MV-4-11 (cell line): ENCODE results near the gene DDX47.
"Not testable (repeated sequence)": the region's sequence is repeated elsewhere in the genome, so short reads cannot be mapped to it uniquely, and the experiment has no call there.

Source experiments
- DNase-seq: peaks from one replicate; lab custom pipeline; 2025; lab: John Stamatoyannopoulos, UW

The DDX47 gene

GRCh38 chr12:12820376-12820775, 7.2 kb downstream of the DDX47 start:
- not testable (repeated sequence) for DNase-seq

- DNase-seq = no peak
Observed at GRCh38 chr12:12821975-12822374, 8.8 kb downstream of the DDX47 start.

DNA sequence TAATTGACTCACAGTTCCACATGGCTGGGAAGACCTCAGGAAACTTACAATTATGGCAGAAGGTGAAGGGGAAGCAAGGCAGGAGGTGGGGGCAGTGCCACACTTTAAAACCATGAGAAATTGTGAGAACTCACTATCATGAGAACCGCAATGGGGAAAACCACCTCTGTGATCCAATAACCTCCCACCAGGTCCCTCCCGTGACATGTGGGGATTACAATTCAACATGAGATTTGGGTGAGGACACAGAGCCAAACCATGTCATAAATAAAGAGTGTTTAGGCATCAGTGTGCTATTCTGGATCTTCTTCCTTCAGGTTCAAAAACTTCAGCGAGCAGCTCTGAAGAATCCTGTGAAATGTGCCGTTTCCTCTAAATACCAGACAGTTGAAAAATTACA, 9.7 kb downstream of the DDX47 start:
- no peak for DNase-seq

GRCh38 chr12:12823300-12823699, 10.2 kb downstream of the DDX47 start:
- DNase-seq = no peak

DNA sequence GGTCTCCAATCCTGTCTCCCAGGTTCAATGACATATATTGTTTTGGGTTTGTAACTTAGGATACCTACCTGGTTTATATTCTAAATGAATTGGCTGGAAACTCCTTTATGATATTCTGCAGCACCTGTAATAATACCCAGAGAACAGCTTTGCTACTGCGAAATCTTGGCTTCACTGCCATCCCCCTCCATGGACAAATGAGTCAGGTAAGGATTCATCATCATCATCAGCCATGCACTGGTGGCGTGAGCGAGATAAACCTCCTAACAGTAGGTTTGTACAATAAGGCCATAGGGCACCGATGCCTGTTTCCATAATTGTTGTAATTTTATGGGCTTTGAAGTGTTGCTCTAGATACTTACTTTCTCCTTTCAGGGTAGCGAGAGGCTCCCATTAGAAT, 10.7 kb downstream of the DDX47 start:
- no peak for DNase-seq

DNA sequence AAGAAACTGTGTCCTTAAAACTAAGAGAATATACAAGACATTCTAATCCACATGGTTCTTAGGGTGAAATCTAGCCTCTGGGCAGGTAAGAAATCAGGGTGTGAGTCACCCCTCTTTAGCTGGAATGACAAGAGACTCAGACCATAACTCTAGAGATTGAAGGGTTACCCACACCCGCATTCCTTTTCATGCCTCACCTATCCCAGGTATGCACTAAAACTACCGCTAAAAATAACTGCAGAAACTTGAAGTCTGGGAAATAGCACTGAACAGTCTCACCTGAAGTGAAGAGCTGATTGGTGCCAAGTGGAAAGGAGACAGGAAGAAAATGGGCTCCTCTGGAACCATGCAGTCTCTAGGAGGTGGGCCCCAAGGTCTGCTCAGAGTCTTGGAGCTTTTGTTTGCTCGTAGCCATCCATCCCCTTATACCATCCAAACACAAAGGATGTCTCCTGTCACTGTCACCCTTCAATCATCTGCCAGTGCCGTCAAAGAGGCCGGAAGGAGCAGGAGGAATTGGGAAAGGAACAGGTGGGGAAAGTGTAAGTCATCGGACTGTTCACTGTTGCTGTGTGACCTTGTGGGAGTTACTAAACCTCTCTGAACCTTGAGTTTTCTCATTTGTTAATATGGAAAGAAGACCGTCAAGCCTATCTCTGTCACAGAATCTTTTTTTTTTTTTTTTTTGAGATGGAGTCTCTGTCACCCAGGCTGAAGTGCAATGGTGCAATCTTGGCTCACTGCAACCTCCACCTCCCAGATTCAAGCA, 22.4 kb downstream of the DDX47 start:
- DNase-seq = no peak

DNA sequence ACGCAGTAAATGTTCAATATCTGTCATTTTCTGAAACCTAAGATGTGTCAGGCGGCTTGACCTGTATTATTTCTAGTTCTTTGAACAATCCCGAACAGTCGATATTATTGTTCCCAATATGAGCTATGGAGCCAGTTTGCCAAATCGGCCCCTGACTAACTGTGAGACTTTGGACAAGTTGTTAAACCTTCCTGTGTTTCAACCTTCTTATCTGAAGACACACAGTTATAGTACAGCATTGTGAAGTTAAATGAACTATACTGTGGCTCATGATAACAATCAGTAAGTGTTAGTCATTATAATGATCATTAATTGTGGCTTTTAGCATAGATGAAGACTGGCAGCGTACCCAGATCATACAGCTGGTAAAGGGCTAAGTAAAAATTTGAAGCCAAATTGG, 23.4 kb downstream of the DDX47 start:
- DNase-seq = no peak

DNA sequence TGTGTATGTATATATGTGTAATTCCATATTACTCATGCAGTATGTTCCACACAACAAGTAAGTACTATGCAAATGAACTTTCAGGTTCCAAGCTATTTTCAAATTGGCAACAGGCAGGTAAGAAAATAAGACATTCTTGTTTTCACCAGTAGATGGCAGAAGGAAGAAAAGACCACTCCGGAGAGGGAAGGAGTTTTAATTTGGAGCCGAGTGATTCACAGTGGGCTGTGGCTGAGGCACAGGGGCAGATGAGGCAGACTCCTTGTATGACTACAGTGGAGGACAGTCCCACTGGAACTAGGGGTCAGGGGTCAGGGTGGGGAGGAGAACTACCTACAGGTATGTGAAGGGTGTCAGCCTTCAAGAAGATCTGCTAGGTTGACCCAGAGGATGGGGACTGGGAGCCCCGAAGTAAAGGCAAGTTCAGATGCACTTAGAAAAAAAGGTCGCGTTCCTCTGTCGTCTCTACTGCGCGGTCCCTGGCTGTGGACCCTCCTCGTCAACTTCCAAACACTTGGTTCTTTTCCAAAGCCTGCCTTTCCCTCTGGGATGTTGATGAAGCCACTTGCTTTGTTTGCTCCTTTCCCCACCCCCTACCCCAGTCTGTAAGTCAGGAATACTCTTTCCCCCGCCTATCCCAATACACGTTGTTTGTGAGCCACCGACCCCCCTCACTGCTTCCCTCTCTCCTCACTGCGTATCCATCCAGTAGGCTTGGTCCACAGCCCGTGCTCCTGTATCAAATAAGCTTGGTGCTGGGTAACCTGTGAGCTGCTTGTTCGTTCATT, 24.1 kb downstream of the DDX47 start:
- DNase-seq = peak; percentile 27

DNA sequence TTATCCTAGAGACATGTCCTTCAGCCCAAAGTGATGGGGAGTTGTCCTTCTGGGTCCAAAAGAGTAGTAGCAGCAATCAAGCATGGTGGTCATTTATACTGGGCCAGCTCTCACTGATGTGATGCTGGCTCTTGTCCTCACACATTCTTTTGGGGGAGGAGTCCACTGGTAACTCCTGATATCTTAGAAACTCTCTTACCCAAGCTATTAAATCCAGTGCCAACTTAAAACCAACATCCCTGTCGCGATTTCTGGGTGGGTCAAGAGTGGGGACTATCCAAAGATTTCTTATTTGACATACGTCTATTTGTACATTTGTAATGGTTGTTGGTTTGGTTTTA, 24.6 kb downstream of the DDX47 start:
- DNase-seq = no peak

DNA sequence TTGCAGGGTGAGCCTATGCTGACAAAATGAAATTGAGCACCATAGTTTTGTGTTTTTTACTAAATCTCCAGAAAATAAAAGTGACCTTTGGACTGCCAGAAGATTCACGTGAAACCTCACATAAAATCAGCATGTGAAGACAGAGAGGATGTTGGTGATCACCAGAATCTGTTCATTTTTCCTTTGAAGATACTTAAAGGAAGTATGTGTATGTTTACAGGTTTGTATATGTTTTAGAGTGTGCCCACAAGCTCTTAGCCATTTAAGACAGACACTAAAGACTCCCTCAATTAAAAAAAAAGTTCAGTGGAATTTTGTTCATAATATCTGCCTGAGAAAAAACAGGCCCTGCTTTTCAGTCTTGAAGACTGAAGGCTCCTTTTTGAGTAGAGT, 25.9 kb downstream of the DDX47 start:
- DNase-seq = no peak

- not testable (repeated sequence) for DNase-seq
Observed at GRCh38 chr12:12839439-12839838, 26.3 kb downstream of the DDX47 start.

DNA sequence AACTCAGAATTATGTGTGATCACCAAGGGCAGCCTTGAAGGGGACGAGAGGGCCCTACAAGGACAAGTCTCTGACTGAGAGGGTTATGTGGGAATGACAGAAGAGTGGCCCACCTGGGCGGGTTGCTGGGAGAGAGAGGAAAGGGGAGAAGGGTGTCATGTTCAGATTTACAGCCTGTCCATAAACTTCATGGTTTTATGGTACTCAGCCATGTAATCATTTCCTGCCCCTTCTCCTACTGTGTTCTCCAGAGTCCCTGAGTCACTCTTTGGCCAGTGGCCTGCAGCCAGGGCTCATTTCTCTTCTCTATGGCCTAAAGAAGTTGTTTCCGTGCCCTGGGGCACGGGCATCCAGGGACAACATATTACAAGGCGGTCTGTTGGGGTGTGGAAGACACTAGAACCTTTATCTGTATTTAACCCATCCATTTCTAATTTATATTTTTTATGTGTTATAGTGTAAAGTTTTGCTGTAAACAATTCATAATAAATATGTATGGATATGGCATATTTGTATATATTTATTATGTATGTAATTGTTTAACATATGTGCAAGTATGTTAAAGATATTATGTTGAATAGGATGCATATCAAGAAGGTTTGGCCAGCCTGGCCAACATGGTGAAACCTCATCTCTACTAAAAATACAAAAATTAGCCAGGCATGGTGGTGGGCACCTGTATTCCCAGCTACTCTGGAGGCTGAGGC, 26.9 kb downstream of the DDX47 start:
- no peak for DNase-seq

DNA sequence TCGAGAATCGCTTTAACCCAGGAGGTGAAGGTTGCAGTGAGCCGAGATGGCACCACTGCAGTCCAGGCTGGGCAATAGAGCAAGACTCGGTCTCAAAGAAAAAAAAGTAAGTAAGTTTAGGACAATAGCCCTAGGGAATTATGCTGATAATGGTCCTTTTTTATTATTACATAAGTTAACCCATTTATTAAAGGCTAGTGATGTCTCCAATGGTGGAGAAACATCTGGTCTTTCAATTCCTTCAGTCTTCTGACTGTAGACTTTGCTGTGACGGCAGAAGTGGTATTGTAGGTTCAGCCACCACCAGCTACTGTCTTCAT, 27.4 kb downstream of the DDX47 start:
- no peak for DNase-seq

DNA sequence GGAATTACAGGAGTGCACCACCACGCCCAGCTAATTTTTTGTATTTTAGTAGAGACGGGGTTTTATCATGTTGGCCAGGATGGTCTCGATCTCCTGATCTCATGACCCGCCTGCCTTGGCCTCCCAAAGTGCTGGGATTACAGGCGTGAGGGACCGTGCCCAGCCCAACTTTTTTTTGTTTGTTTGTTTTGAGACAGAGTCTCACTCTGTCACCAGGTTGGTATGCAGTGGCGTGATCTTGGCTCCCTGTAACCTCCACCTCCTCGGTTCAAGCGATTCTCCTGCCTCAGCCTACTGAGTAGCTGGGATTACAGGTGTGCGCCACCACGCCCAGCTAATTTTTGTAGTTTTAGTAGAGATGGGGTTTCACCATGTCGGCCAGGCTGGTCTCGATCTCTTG, 28.3 kb downstream of the DDX47 start:
- DNase-seq = not testable (repeated sequence)

DNA sequence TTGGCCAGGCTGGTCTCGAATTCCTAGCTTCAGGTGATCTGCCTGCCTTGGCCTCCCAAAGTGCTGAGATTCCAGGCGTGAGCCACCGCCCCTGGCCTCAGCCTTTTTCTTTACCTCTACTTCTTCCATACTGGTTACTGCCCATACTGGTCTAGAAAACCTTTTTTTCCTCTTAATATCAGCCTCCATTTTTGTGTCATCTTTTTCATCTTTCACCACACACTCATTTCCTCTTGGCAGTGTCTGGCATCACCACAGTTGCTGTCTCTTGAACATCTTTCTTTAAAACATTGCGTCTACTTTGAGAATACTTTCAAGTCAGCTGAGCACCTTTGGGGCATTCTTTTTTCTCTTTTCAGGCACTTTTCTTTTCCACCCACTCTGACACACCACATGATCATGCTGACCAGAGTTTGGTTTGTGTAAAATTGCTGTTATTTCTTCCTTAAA, 32.7 kb downstream of the DDX47 start:
- DNase-seq = no peak

DNA sequence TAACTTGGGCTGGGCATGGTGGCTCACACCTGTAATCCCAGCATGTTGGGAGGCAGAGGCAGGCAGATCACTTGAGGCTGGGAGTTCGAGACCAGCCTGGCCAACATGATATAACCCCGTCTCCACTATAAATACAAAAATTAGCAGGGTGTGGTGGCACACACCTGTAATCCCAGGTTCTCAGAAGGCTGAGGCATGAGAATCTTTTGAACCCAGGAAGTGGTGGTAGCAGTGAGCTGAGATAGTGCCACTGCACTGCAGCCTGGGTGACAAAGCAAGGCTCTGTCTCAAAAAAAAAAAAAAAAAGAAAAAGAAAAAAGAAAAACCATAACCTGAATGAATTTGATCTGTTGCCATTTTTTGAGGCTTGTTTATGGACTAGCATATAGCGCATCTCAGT, 33.6 kb downstream of the DDX47 start:
- not testable (repeated sequence) for DNase-seq

DNA sequence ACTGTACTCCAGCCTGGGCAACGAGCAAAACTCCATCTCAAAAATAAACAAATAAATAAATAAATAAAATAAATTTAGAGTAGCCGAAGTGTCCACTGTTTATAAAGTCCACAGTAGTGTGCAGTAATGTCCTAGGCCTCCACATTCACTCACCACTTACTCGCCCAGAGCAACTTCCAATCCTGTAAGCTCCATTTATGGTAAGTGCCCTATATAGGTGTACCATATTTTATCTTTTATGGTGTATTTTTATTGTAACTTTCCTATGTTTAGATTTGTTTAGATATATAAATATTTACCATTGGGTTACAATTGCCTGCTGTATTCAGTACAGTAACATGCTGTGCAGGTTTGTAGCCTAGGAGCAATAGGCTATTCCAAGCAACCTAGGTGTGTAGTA, 40.3 kb downstream of the DDX47 start:
- no peak for DNase-seq

- DNase-seq = no peak
Observed at GRCh38 chr12:12859690-12860089, 46.5 kb downstream of the DDX47 start.

DNA sequence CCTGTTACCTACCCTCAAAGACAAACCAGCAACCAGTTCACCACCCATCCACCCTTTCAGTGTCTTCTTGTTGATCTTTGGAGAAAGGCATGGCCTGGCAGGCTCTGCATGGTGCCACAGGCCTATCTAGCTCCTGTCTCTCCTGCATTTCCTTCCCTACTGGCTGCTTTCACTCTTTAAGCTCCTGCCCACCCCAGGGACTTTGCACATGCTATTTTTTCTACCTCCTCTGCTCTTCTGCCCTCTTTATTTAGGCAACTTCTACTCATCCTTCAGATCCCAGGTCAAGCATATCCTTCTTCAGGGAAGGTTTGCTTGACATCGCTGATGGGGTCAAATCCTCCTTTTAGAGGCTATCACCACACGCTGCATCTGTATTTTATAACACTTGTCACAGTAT, 51.1 kb downstream of the DDX47 start:
- DNase-seq = no peak

- DNase-seq = no peak
Observed at GRCh38 chr12:12868477-12869235, 55.5 kb downstream of the DDX47 start.

DNA sequence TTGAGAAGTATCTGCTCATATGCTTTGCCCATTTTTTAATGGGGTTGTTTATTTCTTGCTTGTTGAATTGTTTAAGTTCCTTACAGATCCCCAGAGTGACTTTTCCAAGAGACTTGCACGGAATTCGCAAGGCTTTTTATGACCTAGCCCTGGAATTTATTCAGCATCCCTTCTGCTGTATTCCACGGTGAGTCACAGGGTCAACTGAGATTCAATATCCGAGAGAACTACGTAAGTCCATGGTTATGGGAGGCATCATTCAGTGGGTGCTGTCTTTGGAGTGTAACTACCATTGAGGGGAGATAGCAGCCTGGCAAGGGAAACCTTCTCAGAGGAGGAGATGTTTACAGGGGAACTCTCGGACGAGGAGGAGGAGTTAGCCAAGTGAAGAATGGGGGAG, 57.3 kb downstream of the DDX47 start:
- DNase-seq = no peak

DNA sequence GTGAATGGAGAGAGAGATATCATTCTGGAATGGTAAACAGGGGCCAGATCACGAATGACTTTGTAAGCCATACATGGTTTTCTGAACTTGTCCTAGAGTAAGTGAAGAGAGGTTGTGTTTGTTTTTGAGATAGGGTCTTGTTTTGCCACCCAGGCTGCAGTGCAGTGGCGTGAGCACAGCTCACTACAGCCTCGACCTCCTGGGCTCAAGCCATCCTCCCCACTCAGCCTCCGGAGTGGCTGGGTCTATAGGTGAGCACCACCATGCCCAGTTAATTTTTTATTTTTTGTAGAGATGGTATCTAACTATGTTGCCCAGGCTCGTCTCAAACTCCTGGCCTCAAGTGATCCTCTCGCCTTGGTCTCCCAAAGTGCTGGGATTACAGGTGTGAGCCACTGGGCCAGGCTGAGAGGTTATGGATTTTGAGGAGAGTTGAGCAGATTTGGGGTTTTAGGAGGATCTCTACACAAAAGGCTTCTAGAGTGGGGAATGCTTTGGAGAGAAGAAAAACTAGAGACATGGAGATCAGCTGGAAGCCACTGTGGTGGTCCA, 58.5 kb downstream of the DDX47 start:
- DNase-seq = no peak
